Measurements from ENCODE around the gene TEX101. TPM values are rescaled to one million over a fixed set of nuclear protein-coding genes. Genes with fewer than 3 reads are reported as not detected.

The TEX101 gene
- total and polyA plus RNA-seq, 2 donors (not counting 1 experiment from before 2014, with no cell fraction given) = not detected

DNA sequence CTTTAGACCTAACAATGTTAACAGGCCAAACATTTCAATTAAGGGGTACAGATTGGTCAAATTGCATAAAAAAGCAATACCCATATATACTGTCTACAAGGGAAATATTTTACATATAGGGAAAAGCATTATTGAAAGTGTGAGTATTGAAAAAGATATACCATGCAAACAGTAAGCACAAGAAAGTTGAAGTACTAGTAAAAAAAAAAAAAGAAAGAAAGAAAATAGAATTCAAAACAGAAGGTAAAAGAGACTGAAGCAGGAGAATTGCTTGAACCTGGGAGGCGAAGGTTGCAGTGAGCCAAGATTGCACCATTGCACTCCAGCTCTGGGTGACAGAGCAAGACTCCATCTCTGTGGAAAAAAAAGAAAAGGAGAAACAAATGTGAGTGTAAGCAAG is 5.3 kb upstream of the TEX101 start:
- no peak for TF ChIP-seq EZH2 (IDR thresholded peaks at IDR 0.05; ENCODE audit: low read length, missing control alignments)
- no peak overlapping the region for H2AFZ ChIP-seq (ENCODE audit: low read length)

GRCh38 chr19:43412441-43412840 is 2.2 kb upstream of the TEX101 start:
- no peak for DNase-seq (ENCODE audit: low read depth in 2 of 2)
- Histone ChIP-seq H3K4me2 (ENCODE audit: extremely low read depth, insufficient read depth, low read length) (no peak overlapping the region), H3K79me2 (ENCODE audit: control insufficient read depth, insufficient read depth, low read length) (no peaks in the 10 kb centered on the region), H3K9ac (ENCODE audit: insufficient read depth, low read length) (no peak overlapping the region), H4K20me1 (ENCODE audit: control insufficient read depth, extremely low read depth, insufficient read depth, low read length) (no peaks in the 10 kb centered on the region), H3K4me3 (replicated peaks in 1 of 4; ENCODE audit: control extremely low read depth in 1 of 4, insufficient read depth in 1 of 4, low read depth in 3 of 4, low read length in 4 of 4) (no peak overlapping the region), H2AFZ (ENCODE audit: low read length) (no peak overlapping the region), H3K36me3 (ENCODE audit: control insufficient read depth, insufficient read depth, low read length) (no peaks in the 10 kb centered on the region), H3K9me3 (ENCODE audit: control insufficient read depth, insufficient read depth, low read depth, low read length) (no peaks in the 10 kb centered on the region), H3K4me1 (ENCODE audit: control insufficient read depth, extremely low read depth, insufficient read depth, low read length) (no peaks in the 10 kb centered on the region), H3K27me3 (ENCODE audit: control insufficient read depth, insufficient read depth, low read length) (peaks cover 4% of the 10 kb centered on the region), H3K27ac (ENCODE audit: insufficient read depth, low read length) (no peak overlapping the region)
- TF ChIP-seq, protein P1, sequence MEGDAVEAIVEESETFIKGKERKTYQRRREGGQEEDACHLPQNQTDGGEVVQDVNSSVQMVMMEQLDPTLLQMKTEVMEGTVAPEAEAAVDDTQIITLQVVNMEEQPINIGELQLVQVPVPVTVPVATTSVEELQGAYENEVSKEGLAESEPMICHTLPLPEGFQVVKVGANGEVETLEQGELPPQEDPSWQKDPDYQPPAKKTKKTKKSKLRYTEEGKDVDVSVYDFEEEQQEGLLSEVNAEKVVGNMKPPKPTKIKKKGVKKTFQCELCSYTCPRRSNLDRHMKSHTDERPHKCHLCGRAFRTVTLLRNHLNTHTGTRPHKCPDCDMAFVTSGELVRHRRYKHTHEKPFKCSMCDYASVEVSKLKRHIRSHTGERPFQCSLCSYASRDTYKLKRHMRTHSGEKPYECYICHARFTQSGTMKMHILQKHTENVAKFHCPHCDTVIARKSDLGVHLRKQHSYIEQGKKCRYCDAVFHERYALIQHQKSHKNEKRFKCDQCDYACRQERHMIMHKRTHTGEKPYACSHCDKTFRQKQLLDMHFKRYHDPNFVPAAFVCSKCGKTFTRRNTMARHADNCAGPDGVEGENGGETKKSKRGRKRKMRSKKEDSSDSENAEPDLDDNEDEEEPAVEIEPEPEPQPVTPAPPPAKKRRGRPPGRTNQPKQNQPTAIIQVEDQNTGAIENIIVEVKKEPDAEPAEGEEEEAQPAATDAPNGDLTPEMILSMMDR (conservative IDR thresholded peaks at IDR 0.05 in 1 of 2, IDR thresholded peaks at IDR 0.05 in 1 of 2; ENCODE audit: low read depth in 1 of 2, low read length in 2 of 2) = no peak
- no peak for TF ChIP-seq EZH2 (IDR thresholded peaks at IDR 0.05; ENCODE audit: low read length, missing control alignments)

More for the DNA sequence above, 5.3 kb upstream of the TEX101 start:
- Histone ChIP-seq H3K27me3 (ENCODE audit: control insufficient read depth, insufficient read depth, low read length) (peaks cover 4% of the 10 kb centered on the region), H3K9ac (ENCODE audit: insufficient read depth, low read length) (no peak overlapping the region), H3K27ac (ENCODE audit: insufficient read depth, low read length) (no peak overlapping the region), H3K4me2 (ENCODE audit: extremely low read depth, insufficient read depth, low read length) (no peak overlapping the region), H3K79me2 (ENCODE audit: control insufficient read depth, insufficient read depth, low read length) (no peaks in the 10 kb centered on the region), H3K4me3 (replicated peaks in 1 of 4; ENCODE audit: control extremely low read depth in 1 of 4, insufficient read depth in 1 of 4, low read depth in 3 of 4, low read length in 4 of 4) (no peak overlapping the region), H4K20me1 (ENCODE audit: control insufficient read depth, extremely low read depth, insufficient read depth, low read length) (no peaks in the 10 kb centered on the region), H3K36me3 (ENCODE audit: control insufficient read depth, insufficient read depth, low read length) (no peaks in the 10 kb centered on the region), H3K9me3 (ENCODE audit: control insufficient read depth, insufficient read depth, low read depth, low read length) (no peaks in the 10 kb centered on the region), H3K4me1 (ENCODE audit: control insufficient read depth, extremely low read depth, insufficient read depth, low read length) (no peaks in the 10 kb centered on the region)
- DNase-seq (ENCODE audit: low read depth in 2 of 2) = no peak

DNA sequence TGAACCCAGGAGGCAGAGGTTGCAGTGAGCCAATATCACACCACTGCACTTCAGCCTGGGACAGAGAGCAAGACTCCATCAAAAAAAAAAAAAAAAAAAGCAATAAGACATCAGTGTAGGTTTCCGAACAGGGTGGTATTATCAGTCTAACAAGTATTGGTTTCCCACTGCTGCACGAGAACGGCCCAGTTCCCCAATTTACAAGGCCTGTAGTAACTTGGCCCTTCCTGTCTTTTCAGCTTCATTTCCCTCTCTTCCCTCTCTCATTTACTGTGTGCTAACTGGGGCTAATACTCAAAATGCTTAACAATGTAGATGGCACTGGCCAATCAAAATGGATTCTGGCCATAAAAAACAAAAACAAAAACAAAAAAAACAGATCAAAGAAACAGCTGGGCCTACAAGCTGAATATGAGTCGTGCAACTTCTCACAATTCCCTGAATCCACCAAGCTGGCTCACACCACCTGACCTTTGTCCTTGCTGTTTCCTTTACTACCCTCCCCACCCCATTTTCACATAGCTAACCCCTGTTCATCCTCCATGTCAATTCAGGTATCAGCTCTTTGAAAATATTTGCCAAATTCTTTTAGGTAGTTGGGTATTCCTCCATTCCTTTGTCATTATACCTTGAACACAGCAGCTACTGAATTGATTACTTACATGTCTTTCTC is 2.4 kb downstream of the TEX101 start:
- Histone ChIP-seq H3K27me3 (ENCODE audit: control insufficient read depth, insufficient read depth, low read length) (peaks cover 2% of the 10 kb centered on the region), H3K36me3 (ENCODE audit: control insufficient read depth, insufficient read depth, low read length) (no peaks in the 10 kb centered on the region), H3K4me3 (replicated peaks in 1 of 4; ENCODE audit: control extremely low read depth in 1 of 4, insufficient read depth in 1 of 4, low read depth in 3 of 4, low read length in 4 of 4) (no peak overlapping the region), H3K9ac (ENCODE audit: insufficient read depth, low read length) (no peak overlapping the region), H3K4me1 (ENCODE audit: control insufficient read depth, extremely low read depth, insufficient read depth, low read length) (no peaks in the 10 kb centered on the region), H3K4me2 (ENCODE audit: extremely low read depth, insufficient read depth, low read length) (no peak overlapping the region), H4K20me1 (ENCODE audit: control insufficient read depth, extremely low read depth, insufficient read depth, low read length) (no peaks in the 10 kb centered on the region), H3K9me3 (ENCODE audit: control insufficient read depth, insufficient read depth, low read depth, low read length) (no peaks in the 10 kb centered on the region), H3K79me2 (ENCODE audit: control insufficient read depth, insufficient read depth, low read length) (no peaks in the 10 kb centered on the region), H3K27ac (ENCODE audit: insufficient read depth, low read length) (no peak overlapping the region), H2AFZ (ENCODE audit: low read length) (no peak overlapping the region)
- TF ChIP-seq, protein P1 (conservative IDR thresholded peaks at IDR 0.05 in 1 of 2, IDR thresholded peaks at IDR 0.05 in 1 of 2; ENCODE audit: low read depth in 1 of 2, low read length in 2 of 2) = no peak
- TF ChIP-seq EZH2 (IDR thresholded peaks at IDR 0.05; ENCODE audit: low read length, missing control alignments) = no peak
- no peak for DNase-seq (ENCODE audit: low read depth in 2 of 2)
